ENCODE data around the gene PTGER2. TPM values are rescaled to one million over a fixed set of nuclear protein-coding genes. Genes with fewer than 3 reads are reported as not detected.
A peak's percentile ranks its signal among the peaks of the same experiment; 100 is the strongest.

PTGER2 gene
- total and polyA plus RNA-seq, 12 donors = 0.18 to 2.9 (median 1.3) TPM; not detected in 1

GRCh38 chr14:52298795-52299194, 15.3 kb upstream of the PTGER2 start:
- no peak for DNase-seq
- 79 to 89% (median 82%) methylated on average over 10 of the region's 10 CpGs for WGBS, 4 donors
- no peaks in the 10 kb centered on the region for H3K27me3 ChIP-seq
- no peaks in the 10 kb centered on the region for H3K36me3 ChIP-seq (replicated peaks in 1 of 2)
- intact Hi-C loops (cut with DNase I) = loop anchor here in 1 of 2 donors (10.0 kb wide), 1 partner anchor 176 kb away; no protein-coding TSS in a partner anchor
- H3K4me3 ChIP-seq = no peak overlapping the region
- TF ChIP-seq POLR2A (IDR thresholded peaks at IDR 0.05) = no peak
- no peak for TF ChIP-seq CTCF (IDR thresholded peaks at IDR 0.05)
- no peak overlapping the region for H3K27ac ChIP-seq
- H3K4me1 ChIP-seq (replicated peaks in 1 of 2) = no peaks in the 10 kb centered on the region
- H3K9me3 ChIP-seq (replicated peaks in 1 of 3) = no peaks in the 10 kb centered on the region

GRCh38 chr14:52299692-52300278, 14.3 kb upstream of the PTGER2 start:
- peak in 1 of 7 donors; percentile 20 for DNase-seq
- H3K4me1 ChIP-seq (replicated peaks in 1 of 2) = no peaks in the 10 kb centered on the region
- H3K27ac ChIP-seq = no peak overlapping the region
- H3K9me3 ChIP-seq (replicated peaks in 1 of 3) = no peaks in the 10 kb centered on the region
- no peaks in the 10 kb centered on the region for H3K36me3 ChIP-seq (replicated peaks in 1 of 2)
- intact Hi-C loops (cut with DNase I) = loop anchor here in 1 of 2 donors (10.0 kb wide), 1 partner anchor 175 kb away; no protein-coding TSS in a partner anchor
- H3K4me3 ChIP-seq = no peak overlapping the region
- H3K27me3 ChIP-seq = no peaks in the 10 kb centered on the region
- TF ChIP-seq POLR2A (IDR thresholded peaks at IDR 0.05) = no peak
- TF ChIP-seq CTCF (IDR thresholded peaks at IDR 0.05) = peak; percentile 53 to 81 (median 69)

GRCh38 chr14:52303236-52303635, 10.9 kb upstream of the PTGER2 start:
- WGBS, 4 donors = 66 to 72% (median 67%) methylated on average over 4 of the region's 4 CpGs

GRCh38 chr14:52304248-52304904, 9.7 kb upstream of the PTGER2 start:
- no peaks in the 10 kb centered on the region for H3K36me3 ChIP-seq (replicated peaks in 1 of 2)
- no peaks in the 10 kb centered on the region for H3K4me1 ChIP-seq (replicated peaks in 1 of 2)
- 72 to 80% (median 78%) methylated on average over 4 of the region's 4 CpGs for WGBS, 4 donors
- no peak overlapping the region for H3K4me3 ChIP-seq
- DNase-seq = no peak
- intact Hi-C loops (cut with DNase I) = no loop called here
- H3K27me3 ChIP-seq = no peaks in the 10 kb centered on the region
- no peak for TF ChIP-seq CTCF (IDR thresholded peaks at IDR 0.05)
- no peak for TF ChIP-seq POLR2A (IDR thresholded peaks at IDR 0.05)
- no peak overlapping the region for H3K27ac ChIP-seq
- H3K9me3 ChIP-seq (replicated peaks in 1 of 3) = no peaks in the 10 kb centered on the region

More at GRCh38 chr14:52303236-52303635, 10.9 kb upstream of the PTGER2 start:
- no peak overlapping the region for H3K27ac ChIP-seq
- no peak overlapping the region for H3K4me3 ChIP-seq
- TF ChIP-seq POLR2A (IDR thresholded peaks at IDR 0.05) (no peak), CTCF (IDR thresholded peaks at IDR 0.05) (no peak)
- no peaks in the 10 kb centered on the region for H3K27me3 ChIP-seq
- intact Hi-C loops (cut with DNase I) = no loop called here
- no peak for DNase-seq
- no peaks in the 10 kb centered on the region for H3K9me3 ChIP-seq (replicated peaks in 1 of 3)
- no peaks in the 10 kb centered on the region for H3K4me1 ChIP-seq (replicated peaks in 1 of 2)
- H3K36me3 ChIP-seq (replicated peaks in 1 of 2) = no peaks in the 10 kb centered on the region

Measured in adrenal gland (tissue), 12 donors.